ENCODE results near the gene CEND1. TPM values are rescaled to one million over a fixed set of nuclear protein-coding genes. Genes with fewer than 3 reads are reported as not detected.
A peak's percentile ranks its signal among the peaks of the same experiment; 100 is the strongest.

CEND1 gene
- total RNA-seq, 1 experiment from 2014 or later = 2.7 TPM

- CTCF ChIA-PET = no interaction called here
- DNase-seq (ENCODE audit: low spot score) = no peak
- Mint-ChIP-seq H3K27ac (no peak overlapping the region), H3K9me3 (no peaks in the 10 kb centered on the region), H3K36me3 (peaks cover 12% of the 10 kb centered on the region), H3K4me1 (peaks cover 39% of the 10 kb centered on the region), H3K27me3 (ENCODE audit: low read depth) (no peaks in the 10 kb centered on the region), H3K4me3 (no peak overlapping the region)
- POLR2A ChIA-PET = no interaction called here
- TF ChIP-seq AR (CRISPR knock-in tag; IDR thresholded peaks at IDR 0.05) (no peak), E2F5 (CRISPR knock-in tag; IDR thresholded peaks at IDR 0.05) (no peak)
- ATAC-seq = no peak
Observed at GRCh38 chr11:779955-780532, 9.8 kb downstream of the CEND1 start.

- no peak for ATAC-seq
- H3K27ac Mint-ChIP-seq = no peak overlapping the region
- peaks cover 39% of the 10 kb centered on the region for H3K4me1 Mint-ChIP-seq
- TF ChIP-seq PRDM15 (CRISPR knock-in tag; IDR thresholded peaks at IDR 0.05) = no peak
- no peak for TF ChIP-seq ZBTB43 (CRISPR knock-in tag; IDR thresholded peaks at IDR 0.05)
- H3K36me3 Mint-ChIP-seq = peaks cover 12% of the 10 kb centered on the region
- no peaks in the 10 kb centered on the region for H3K9me3 Mint-ChIP-seq
- DNase-seq (ENCODE audit: low spot score) = peak; percentile 11
- POLR2A ChIA-PET = no interaction called here
- CTCF ChIA-PET = interaction anchor here (0.8 to 1.0 kb wide), 2 partner anchors 49 to 53 kb away, joined by 3 read pairs; partner anchors contain the start of gene CRACR2B
- peak overlapping the region; percentile 43 for H3K4me3 Mint-ChIP-seq
- no peaks in the 10 kb centered on the region for H3K27me3 Mint-ChIP-seq (ENCODE audit: low read depth)
Observed at GRCh38 chr11:778976-779954, 10.6 kb downstream of the CEND1 start.

- H3K27me3 Mint-ChIP-seq (ENCODE audit: low read depth) = no peaks in the 10 kb centered on the region
- H3K27ac Mint-ChIP-seq = peak within 1 kb of the TSS; percentile 83
- ATAC-seq (peak; percentile 71), DNase-seq (ENCODE audit: low spot score) (peak; percentile 94)
- peaks cover 25% of the 10 kb centered on the region for H3K4me1 Mint-ChIP-seq
- H3K36me3 Mint-ChIP-seq = peaks cover 9% of the 10 kb centered on the region; the same call in 1 of the 2 replicates
- POLR2A ChIA-PET = interaction anchor here (0.6 to 2.3 kb wide), 8 partner anchors 14 to 145 kb away, joined by 3 to 10 read pairs (median 4); partner anchors contain the start of genes PIDD1 and TALDO1
- H3K9me3 Mint-ChIP-seq = no peaks in the 10 kb centered on the region
- CTCF ChIA-PET = interaction anchor here (0.7 to 2.3 kb wide), 14 partner anchors 9 to 169 kb away, joined by 3 to 12 read pairs (median 4); partner anchors contain the start of genes CEND1, PNPLA2, TALDO1 and TMEM80
- H3K4me3 Mint-ChIP-seq = peak within 1 kb of the TSS; percentile 88
- TF ChIP-seq OVOL2 (CRISPR knock-in tag; IDR thresholded peaks at IDR 0.05; ENCODE audit: borderline replicate concordance) (no peak), MYBL2 (CRISPR knock-in tag; IDR thresholded peaks at IDR 0.05) (0 out of 2 replicates have a peak, but pooled peaks have one; percentile 53), ZNF121 (CRISPR knock-in tag; IDR thresholded peaks at IDR 0.05) (no peak), ZBTB21 (CRISPR knock-in tag; IDR thresholded peaks at IDR 0.05; ENCODE audit: borderline replicate concordance) (no peak), PRRX2 (CRISPR knock-in tag; IDR thresholded peaks at IDR 0.05) (no peak), ATF2 (CRISPR knock-in tag; IDR thresholded peaks at IDR 0.05; ENCODE audit: borderline replicate concordance, low read depth) (no peak), ZNF263 (CRISPR knock-in tag; IDR thresholded peaks at IDR 0.05; ENCODE audit: low read depth) (no peak), ELF4 (CRISPR knock-in tag; IDR thresholded peaks at IDR 0.05; ENCODE audit: low read depth) (peak; percentile 51; the same call in 1 of the 2 replicates), HMGA2 (CRISPR knock-in tag; IDR thresholded peaks at IDR 0.05) (no peak)
Observed at GRCh38 chr11:777288-778255, 12.3 kb downstream of the CEND1 start, which contains the start of gene GATD1. Gene GATD1 (minus strand): TSS chr11:777487. CDS start chr11:777462, 25 bp downstream.

Data from WTC11 (cell line).